Dendritic cell treated with granulocyte-macrophage colony-stimulating factor and Interleukin-4, amounts not matched to agents 40 ng/mL and 50 ng/mL, for 4 days (primary cell): ENCODE results near the gene KBTBD7.
"Not testable (repeated sequence)": the region's sequence is repeated elsewhere in the genome, so short reads cannot be mapped to it uniquely, and the experiment has no call there.

Experiments
- H3K27ac Mint-ChIP-seq: one replicate; pipeline ENCODE4 v1.8.0; 2022; ENCODE audit warnings: mild to moderate bottlenecking, mixed read lengths
- H3K27me3 Mint-ChIP-seq: one replicate; pipeline ENCODE4 v1.8.0; 2022; ENCODE audit warnings: mild to moderate bottlenecking, mixed read lengths
- H3K36me3 Mint-ChIP-seq: one replicate; pipeline ENCODE4 v1.8.0; 2022; ENCODE audit warnings: low read depth, mixed read lengths
- H3K4me1 Mint-ChIP-seq: one replicate; pipeline ENCODE4 v1.8.0; 2022; ENCODE audit warnings: low read depth, mixed read lengths
- H3K4me3 Mint-ChIP-seq: one replicate; pipeline ENCODE4 v1.8.0; 2022; ENCODE audit warnings: mild to moderate bottlenecking, moderate library complexity, mixed read lengths
- H3K9me3 Mint-ChIP-seq: one replicate; pipeline ENCODE4 v1.8.0; 2022; ENCODE audit warnings: mixed read lengths
- intact Hi-C: fragments of 100-400 bp; cut with micrococcal nuclease; formaldehyde crosslinking; loops from one replicate; pipeline ENCODE4 v1.15.0; 2022

Gene KBTBD7

GRCh38 chr13:41179593-41180250 is 14.6 kb downstream of the KBTBD7 start:
- H3K27me3 Mint-ChIP-seq, result no peaks in the 10 kb centered on the region
- intact Hi-C loops, result no loop called here
- no peak overlapping the region for H3K4me3 Mint-ChIP-seq
- H3K9me3 Mint-ChIP-seq, result peaks cover 21% of the 10 kb centered on the region
- H3K4me1 Mint-ChIP-seq, result peaks cover 12% of the 10 kb centered on the region
- H3K27ac Mint-ChIP-seq, result no peak overlapping the region
- H3K36me3 Mint-ChIP-seq, result no peaks in the 10 kb centered on the region

GRCh38 chr13:41178040-41178439 is 16.3 kb downstream of the KBTBD7 start:
- Mint-ChIP-seq H3K27ac (peak overlapping the region; percentile 22), H3K4me3 (no peak overlapping the region), H3K9me3 (peaks cover 29% of the 10 kb centered on the region), H3K27me3 (no peaks in the 10 kb centered on the region), H3K4me1 (peaks cover 12% of the 10 kb centered on the region), H3K36me3 (no peaks in the 10 kb centered on the region)
- intact Hi-C loops, result no loop called here

GRCh38 chr13:41177616-41178015 is 16.8 kb downstream of the KBTBD7 start:
- Mint-ChIP-seq H3K4me1 (peaks cover 12% of the 10 kb centered on the region), H3K9me3 (peaks cover 33% of the 10 kb centered on the region), H3K27ac (peak overlapping the region; percentile 20), H3K27me3 (no peaks in the 10 kb centered on the region), H3K36me3 (no peaks in the 10 kb centered on the region), H3K4me3 (no peak overlapping the region)
- intact Hi-C loops, result no loop called here

- intact Hi-C loops, H3K27me3 Mint-ChIP-seq, H3K27ac Mint-ChIP-seq, H3K4me3 Mint-ChIP-seq, H3K36me3 Mint-ChIP-seq: not testable (repeated sequence)
- Mint-ChIP-seq H3K4me1 (peaks cover 12% of the 10 kb centered on the region), H3K9me3 (peaks cover 36% of the 10 kb centered on the region)
Observed at GRCh38 chr13:41175576-41175975, 18.8 kb downstream of the KBTBD7 start.

GRCh38 chr13:41162151-41162550 is 32.2 kb downstream of the KBTBD7 start:
- H3K4me3 Mint-ChIP-seq, result no peak overlapping the region

GRCh38 chr13:41159174-41159573 is 35.2 kb downstream of the KBTBD7 start:
- no peak overlapping the region for H3K27ac Mint-ChIP-seq

More at GRCh38 chr13:41162151-41162550, 32.2 kb downstream of the KBTBD7 start:
- no peaks in the 10 kb centered on the region for H3K27me3 Mint-ChIP-seq
- no peak overlapping the region for H3K27ac Mint-ChIP-seq
- no peaks in the 10 kb centered on the region for H3K36me3 Mint-ChIP-seq
- H3K4me1 Mint-ChIP-seq, result no peaks in the 10 kb centered on the region
- intact Hi-C loops, result no loop called here
- peaks cover 9% of the 10 kb centered on the region for H3K9me3 Mint-ChIP-seq

GRCh38 chr13:41157048-41157717 is 37.2 kb downstream of the KBTBD7 start:
- Mint-ChIP-seq H3K27me3 (no peaks in the 10 kb centered on the region), H3K4me1 (no peaks in the 10 kb centered on the region), H3K27ac (no peak overlapping the region), H3K4me3 (no peak overlapping the region), H3K36me3 (no peaks in the 10 kb centered on the region), H3K9me3 (peaks cover 20% of the 10 kb centered on the region)
- intact Hi-C loops, result no loop called here

More at GRCh38 chr13:41159174-41159573, 35.2 kb downstream of the KBTBD7 start:
- no peak overlapping the region for H3K4me3 Mint-ChIP-seq
- intact Hi-C loops, result no loop called here
- H3K27me3 Mint-ChIP-seq, result no peaks in the 10 kb centered on the region
- H3K9me3 Mint-ChIP-seq, result peaks cover 9% of the 10 kb centered on the region
- no peaks in the 10 kb centered on the region for H3K4me1 Mint-ChIP-seq
- no peaks in the 10 kb centered on the region for H3K36me3 Mint-ChIP-seq

GRCh38 chr13:41156620-41157019 is 37.7 kb downstream of the KBTBD7 start:
- Mint-ChIP-seq H3K4me1 (no peaks in the 10 kb centered on the region), H3K27me3 (no peaks in the 10 kb centered on the region), H3K9me3 (peaks cover 25% of the 10 kb centered on the region), H3K36me3 (no peaks in the 10 kb centered on the region), H3K27ac (no peak overlapping the region), H3K4me3 (no peak overlapping the region)
- intact Hi-C loops, result no loop called here

GRCh38 chr13:41154042-41154441 is 40.3 kb downstream of the KBTBD7 start:
- peaks cover 7% of the 10 kb centered on the region for H3K36me3 Mint-ChIP-seq
- intact Hi-C loops, result no loop called here
- H3K9me3 Mint-ChIP-seq, result peaks cover 51% of the 10 kb centered on the region
- no peaks in the 10 kb centered on the region for H3K27me3 Mint-ChIP-seq
- H3K4me1 Mint-ChIP-seq, result no peaks in the 10 kb centered on the region
- no peak overlapping the region for H3K27ac Mint-ChIP-seq
- H3K4me3 Mint-ChIP-seq, result no peak overlapping the region

- Mint-ChIP-seq H3K4me1 (no peaks in the 10 kb centered on the region), H3K27me3 (no peaks in the 10 kb centered on the region), H3K27ac (no peak overlapping the region), H3K4me3 (no peak overlapping the region), H3K36me3 (peaks cover 13% of the 10 kb centered on the region), H3K9me3 (peaks cover 71% of the 10 kb centered on the region)
- intact Hi-C loops, result no loop called here
Observed at GRCh38 chr13:41152005-41152404, 42.4 kb downstream of the KBTBD7 start.

GRCh38 chr13:41150058-41150457 is 44.3 kb downstream of the KBTBD7 start:
- H3K4me1 Mint-ChIP-seq, result no peaks in the 10 kb centered on the region
- no peak overlapping the region for H3K27ac Mint-ChIP-seq
- H3K27me3 Mint-ChIP-seq, result no peaks in the 10 kb centered on the region
- no peak overlapping the region for H3K4me3 Mint-ChIP-seq
- intact Hi-C loops, result no loop called here
- H3K36me3 Mint-ChIP-seq, result peaks cover 13% of the 10 kb centered on the region
- peaks cover 79% of the 10 kb centered on the region for H3K9me3 Mint-ChIP-seq

- Mint-ChIP-seq H3K36me3 (peaks cover 13% of the 10 kb centered on the region), H3K9me3 (peaks cover 74% of the 10 kb centered on the region), H3K27ac (no peak overlapping the region), H3K27me3 (no peaks in the 10 kb centered on the region), H3K4me3 (no peak overlapping the region), H3K4me1 (no peaks in the 10 kb centered on the region)
- intact Hi-C loops, result no loop called here
Observed at GRCh38 chr13:41148419-41149283, 45.7 kb downstream of the KBTBD7 start.

GRCh38 chr13:41145136-41145908 is 49.0 kb downstream of the KBTBD7 start:
- intact Hi-C loops, result no loop called here
- H3K4me1 Mint-ChIP-seq, result no peaks in the 10 kb centered on the region

More at GRCh38 chr13:41145136-41145908, 49.0 kb downstream of the KBTBD7 start:
- Mint-ChIP-seq H3K9me3 (peaks cover 41% of the 10 kb centered on the region), H3K4me3 (no peak overlapping the region), H3K36me3 (peaks cover 13% of the 10 kb centered on the region), H3K27me3 (no peaks in the 10 kb centered on the region), H3K27ac (no peak overlapping the region)
